Fibroblast of gingiva (primary cell): ENCODE results near the gene RALGPS1.

ENCODE experiments used
- DNase-seq: peaks from one replicate; pipeline ENCODE4 v3.0.0-alpha.2; 2011; ENCODE audit warnings: low read depth

RALGPS1 gene

GRCh38 chr9:127079446-127080140 lies 165.0 kb downstream of the RALGPS1 start:
- no peak for DNase-seq

- no peak for DNase-seq
Measured at GRCh38 chr9:127081250-127082185, 166.9 kb downstream of the RALGPS1 start.

GRCh38 chr9:127083138-127083980 lies 168.8 kb downstream of the RALGPS1 start:
- no peak for DNase-seq

GRCh38 chr9:127084076-127085039 lies 169.8 kb downstream of the RALGPS1 start:
- no peak for DNase-seq

GRCh38 chr9:127085186-127085585 lies 170.6 kb downstream of the RALGPS1 start:
- DNase-seq = no peak

- no peak for DNase-seq
Measured at GRCh38 chr9:127086771-127087170, 172.2 kb downstream of the RALGPS1 start.

GRCh38 chr9:127087411-127087810 lies 172.8 kb downstream of the RALGPS1 start:
- DNase-seq = no peak

GRCh38 chr9:127087836-127088235 lies 173.3 kb downstream of the RALGPS1 start:
- no peak for DNase-seq

GRCh38 chr9:127088724-127089615 lies 174.4 kb downstream of the RALGPS1 start:
- DNase-seq = no peak

GRCh38 chr9:127089631-127090081 lies 175.1 kb downstream of the RALGPS1 start:
- no peak for DNase-seq

GRCh38 chr9:127090341-127090985 lies 175.9 kb downstream of the RALGPS1 start:
- DNase-seq = no peak

GRCh38 chr9:127091526-127091925 lies 176.9 kb downstream of the RALGPS1 start:
- no peak for DNase-seq

GRCh38 chr9:127092041-127092608 lies 177.5 kb downstream of the RALGPS1 start:
- DNase-seq = no peak

GRCh38 chr9:127093319-127094020 lies 178.9 kb downstream of the RALGPS1 start:
- no peak for DNase-seq

GRCh38 chr9:127095411-127095810 lies 180.8 kb downstream of the RALGPS1 start:
- DNase-seq = no peak

GRCh38 chr9:127096208-127096607 lies 181.6 kb downstream of the RALGPS1 start:
- DNase-seq = no peak

GRCh38 chr9:127097683-127098082 lies 183.1 kb downstream of the RALGPS1 start:
- no peak for DNase-seq

- peak; percentile 17 for DNase-seq
Measured at GRCh38 chr9:127098916-127099553, 184.5 kb downstream of the RALGPS1 start.
